Endodermal cell (in vitro differentiated cells): Measurements from ENCODE around the gene PRKCA. TPM values are rescaled to one million over a fixed set of nuclear protein-coding genes. Genes with fewer than 3 reads are reported as not detected.

Experiments used
- DNase-seq: peaks from one replicate; pipeline ENCODE4 v3.0.0-alpha.2; 2017
- H3K27ac ChIP-seq: 2 replicates; pipeline ENCODE4 v1.5.1; 2013; ENCODE audit warnings: mild to moderate bottlenecking, low read depth, low read length, moderate library complexity
- H3K27me3 ChIP-seq: 2 replicates; pipeline ENCODE4 v1.6.1; 2013; ENCODE audit warnings: mild to moderate bottlenecking, low read length, moderate library complexity; ENCODE audit not compliant: insufficient read depth, control insufficient read depth, poor library complexity, severe bottlenecking
- H3K36me3 ChIP-seq: 2 replicates; pipeline ENCODE4 v1.7.0; 2013; ENCODE audit warnings: mild to moderate bottlenecking, low read length, moderate library complexity; ENCODE audit not compliant: control insufficient read depth, insufficient read depth
- H3K4me1 ChIP-seq: one replicate; pipeline ENCODE4 v1.7.0; 2013; ENCODE audit warnings: low read length; ENCODE audit not compliant: control insufficient read depth, insufficient read depth
- H3K4me3 ChIP-seq: 2 replicates; pipeline ENCODE4 v1.5.1; 2013; ENCODE audit warnings: mild to moderate bottlenecking, low read length, moderate library complexity
- H3K9ac ChIP-seq: 2 replicates; pipeline ENCODE4 v1.6.1; 2013; ENCODE audit warnings: mild to moderate bottlenecking, low read length, moderate library complexity; ENCODE audit not compliant: poor library complexity, severe bottlenecking; ENCODE audit errors: extremely low read depth
- H3K9me3 ChIP-seq: 2 replicates; pipeline ENCODE4 v1.6.1; 2013; ENCODE audit warnings: mild to moderate bottlenecking, low read length, moderate library complexity; ENCODE audit not compliant: control insufficient read depth
- H3K27ac Mint-ChIP-seq: 2 replicates; pipeline ENCODE4 v1.8.0; 2020; ENCODE audit warnings: mixed read lengths
- H3K27me3 Mint-ChIP-seq: 2 replicates; pipeline ENCODE4 v1.8.0; 2021; ENCODE audit warnings: mild to moderate bottlenecking, mixed read lengths; ENCODE audit not compliant: insufficient read depth
- H3K36me3 Mint-ChIP-seq: 2 replicates; pipeline ENCODE4 v1.8.0; 2020; ENCODE audit warnings: low read depth, mixed read lengths
- H3K4me1 Mint-ChIP-seq: 2 replicates; pipeline ENCODE4 v1.8.0; 2020; ENCODE audit warnings: mixed read lengths
- H3K4me3 Mint-ChIP-seq: 2 replicates; pipeline ENCODE4 v1.8.0; 2020; ENCODE audit warnings: mild to moderate bottlenecking, moderate library complexity, mixed read lengths
- H3K9me3 Mint-ChIP-seq: 2 replicates; pipeline ENCODE4 v1.8.0; 2020; ENCODE audit warnings: mild to moderate bottlenecking, mixed read lengths
- CTCF ChIP-seq: fragments of 200-600 bp; sonication (generic); conservative IDR thresholded peaks from 2 replicates; pipeline ENCODE4 v1.5.0; 2021; ENCODE audit warnings: antibody characterized with exemption, mild to moderate bottlenecking
- WGBS, 2 experiments: methylation state at CpG; one replicate each; pipeline versions ENCODE4 v1.1.5 to v1.1.7; 2013; ENCODE audit warnings: missing lambda C conversion rate in 2 of 2, mixed read lengths in 1 of 2; ENCODE audit not compliant: insufficient coverage in 1 of 2, insufficient read length in 1 of 2; 5-methylcytosine and 5-hydroxymethylcytosine counted together
- total RNA-seq, 2 donors: library from RNA; stranded (reverse); fragmentation: NEBNext Ultra II Directional in 1 of 2; extraction: Animal tissue kit (Norgen Biotek cat#: 25700) in 1 of 2; gene quantifications; 2 replicates in 1 of 2; 3 replicates in 1 of 2; pipeline ENCODE4 v1.2.1, GENCODE V29; 2021

The PRKCA gene
- total RNA-seq, 2 donors from 2014 or later: 8.7 to 14.6 TPM

GRCh38 chr17:66474258-66474657, 171.8 kb downstream of the PRKCA start:
- Histone ChIP-seq H3K4me3 (peak overlapping the region; percentile 75), H3K27ac (no peak overlapping the region), H3K36me3 (no peaks in the 10 kb centered on the region), H3K9me3 (peaks cover under 1% of the 10 kb centered on the region), H3K9ac (peak overlapping the region; percentile 27), H3K27me3 (no peaks in the 10 kb centered on the region), H3K4me1 (peaks cover 9% of the 10 kb centered on the region)
- no peak for TF ChIP-seq CTCF
- Mint-ChIP-seq H3K4me1 (peaks cover 48% of the 10 kb centered on the region), H3K27ac (peak overlapping the region; percentile 97), H3K36me3 (no peaks in the 10 kb centered on the region), H3K9me3 (peaks cover 2% of the 10 kb centered on the region), H3K27me3 (no peaks in the 10 kb centered on the region), H3K4me3 (peak overlapping the region; percentile 49)
- DNase-seq: peak; percentile 74
- WGBS, 2 experiments: 67 to 80% methylated on average over 1 of the region's 1 CpG

GRCh38 chr17:66474806-66475497, 172.5 kb downstream of the PRKCA start:
- WGBS, 2 experiments: 56 to 77% methylated on average over 4 to 8 of the region's 8 CpGs
- peaks cover 7% of the 10 kb centered on the region for H3K9me3 Mint-ChIP-seq
- no peaks in the 10 kb centered on the region for H3K36me3 Mint-ChIP-seq
- H3K27ac Mint-ChIP-seq: peak overlapping the region; percentile 97
- no peaks in the 10 kb centered on the region for H3K36me3 ChIP-seq
- peak overlapping the region; percentile 49 for H3K4me3 Mint-ChIP-seq
- no peak overlapping the region for H3K27ac ChIP-seq
- no peaks in the 10 kb centered on the region for H3K27me3 Mint-ChIP-seq
- TF ChIP-seq CTCF: no peak
- H3K4me3 ChIP-seq: peak overlapping the region; percentile 75
- H3K4me1 ChIP-seq: peaks cover 9% of the 10 kb centered on the region
- H3K4me1 Mint-ChIP-seq: peaks cover 43% of the 10 kb centered on the region
- peak overlapping the region; percentile 27 for H3K9ac ChIP-seq
- H3K27me3 ChIP-seq: no peaks in the 10 kb centered on the region
- peak; percentile 73 for DNase-seq
- peaks cover 6% of the 10 kb centered on the region for H3K9me3 ChIP-seq

GRCh38 chr17:66476014-66476413, 173.6 kb downstream of the PRKCA start:
- H3K27ac ChIP-seq: no peak overlapping the region
- WGBS, 2 experiments: 90 to 100% methylated on average over 4 to 6 of the region's 6 CpGs
- Mint-ChIP-seq H3K27ac (peak overlapping the region; percentile 52), H3K4me3 (peak overlapping the region; percentile 49), H3K27me3 (no peaks in the 10 kb centered on the region), H3K36me3 (no peaks in the 10 kb centered on the region), H3K4me1 (peaks cover 41% of the 10 kb centered on the region), H3K9me3 (peaks cover 7% of the 10 kb centered on the region)
- no peaks in the 10 kb centered on the region for H3K27me3 ChIP-seq
- H3K4me1 ChIP-seq: peaks cover 9% of the 10 kb centered on the region
- no peak overlapping the region for H3K9ac ChIP-seq
- no peak overlapping the region for H3K4me3 ChIP-seq
- no peaks in the 10 kb centered on the region for H3K36me3 ChIP-seq
- DNase-seq: peak; percentile 53
- H3K9me3 ChIP-seq: peaks cover 6% of the 10 kb centered on the region
- TF ChIP-seq CTCF: no peak
